Dermis microvascular lymphatic vessel endothelial cell (primary cell): ENCODE results near the gene CSGALNACT2. TPM values are rescaled to one million over a fixed set of nuclear protein-coding genes. Genes with fewer than 3 reads are reported as not detected.

Experiments used
- DNase-seq, 2 donors: peaks; one replicate each; pipeline versions ENCODE4 v3.0.0 to v3.0.0-alpha.2; 2010; ENCODE audit warnings: low read depth in 2 of 2
- total RNA-seq: library from RNA; depleted of rRNA; stranded (reverse); fragments of >200 nt; gene quantifications from 2 replicates; pipeline ENCODE4 v1.2.1, GENCODE V29; 2014

Gene CSGALNACT2
- total RNA-seq, 1 donor from 2014 or later = 5.5 TPM

- DNase-seq = no peak
Observed at GRCh38 chr10:43186150-43186549, 47.9 kb downstream of the CSGALNACT2 start.

- no peak for DNase-seq
Observed at GRCh38 chr10:43187213-43187612, 49.0 kb downstream of the CSGALNACT2 start.

- DNase-seq = no peak
Observed at GRCh38 chr10:43188702-43189101, 50.5 kb downstream of the CSGALNACT2 start.

- no peak for DNase-seq
Observed at GRCh38 chr10:43190289-43190688, 52.0 kb downstream of the CSGALNACT2 start.

GRCh38 chr10:43190775-43191174 lies 52.5 kb downstream of the CSGALNACT2 start:
- DNase-seq = no peak

GRCh38 chr10:43192884-43193283 lies 54.6 kb downstream of the CSGALNACT2 start:
- DNase-seq = no peak

GRCh38 chr10:43193496-43194080 lies 55.3 kb downstream of the CSGALNACT2 start:
- no peak for DNase-seq

- DNase-seq = no peak
Observed at GRCh38 chr10:43194266-43194665, 56.0 kb downstream of the CSGALNACT2 start.

GRCh38 chr10:43194859-43195258 lies 56.6 kb downstream of the CSGALNACT2 start:
- DNase-seq = no peak

- no peak for DNase-seq
Observed at GRCh38 chr10:43195557-43195956, 57.3 kb downstream of the CSGALNACT2 start.

- no peak for DNase-seq
Observed at GRCh38 chr10:43196131-43196980, 58.1 kb downstream of the CSGALNACT2 start.

GRCh38 chr10:43196981-43197833 lies 59.0 kb downstream of the CSGALNACT2 start:
- no peak for DNase-seq

GRCh38 chr10:43197834-43198681 lies 59.8 kb downstream of the CSGALNACT2 start:
- DNase-seq = peak in 1 of 2 donors; percentile 19

- DNase-seq = no peak
Observed at GRCh38 chr10:43198682-43199005, 60.4 kb downstream of the CSGALNACT2 start.

- no peak for DNase-seq
Observed at GRCh38 chr10:43199088-43199683, 60.9 kb downstream of the CSGALNACT2 start.

- DNase-seq = no peak
Observed at GRCh38 chr10:43199684-43200537, 61.7 kb downstream of the CSGALNACT2 start.

GRCh38 chr10:43200538-43201390 lies 62.5 kb downstream of the CSGALNACT2 start:
- DNase-seq = no peak

GRCh38 chr10:43201545-43202131 lies 63.4 kb downstream of the CSGALNACT2 start:
- no peak for DNase-seq
